HEK293 (cell line): ENCODE measurements around the gene NINJ2.

Experiments used
- CTCF ChIP-seq: fragments of 450-650 bp; formaldehyde crosslinking; IDR thresholded peaks from 2 replicates; pipeline ENCODE4 v1.5.1; 2016; ENCODE audit warnings: missing biosample characterization, missing genetic modification characterization
- REST ChIP-seq: fragments of 450-650 bp; formaldehyde crosslinking; IDR thresholded peaks from 2 replicates; pipeline ENCODE4 v1.5.1; 2016; ENCODE audit warnings: missing biosample characterization, missing genetic modification characterization

DNA sequence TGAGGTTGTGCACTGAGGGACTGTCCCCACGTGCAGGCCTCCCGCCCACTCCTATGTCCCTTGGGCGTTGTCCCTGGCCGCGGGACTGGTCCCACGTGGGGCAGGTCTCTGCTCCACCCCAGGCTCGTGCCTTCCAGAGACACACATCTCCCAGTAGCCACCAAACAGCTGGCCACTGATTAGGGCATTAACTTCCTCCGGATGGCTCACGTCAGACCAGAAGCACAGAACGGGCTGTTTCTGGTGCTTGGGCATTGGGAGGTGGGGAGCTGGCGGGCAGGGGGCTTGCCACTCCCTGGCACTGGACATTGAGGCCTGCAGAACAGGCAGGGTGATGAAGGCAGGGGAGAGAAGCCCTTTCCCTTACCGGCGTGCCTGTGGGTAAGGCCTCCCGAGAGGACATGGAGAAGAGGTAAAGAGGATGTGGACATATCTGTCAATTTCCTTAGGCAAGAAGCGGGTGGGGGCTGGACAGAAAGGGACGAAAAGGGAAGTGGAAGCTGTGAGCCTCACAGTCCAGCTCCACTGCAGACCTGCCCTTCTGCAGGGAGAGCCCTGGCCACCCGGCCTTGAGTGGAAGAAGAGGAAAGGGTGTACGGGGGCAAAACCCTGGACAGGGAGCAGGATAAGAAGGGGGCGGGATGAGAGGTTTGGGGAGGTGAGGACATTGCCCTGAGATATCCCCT, 101.2 kb downstream of the NINJ2 start:
- TF ChIP-seq CTCF (tag by site-specific recombination) (no peak), REST (no peak)
